NCI-H2029 (cell line): Measurements from ENCODE around the gene PODNL1.
"Not testable (repeated sequence)": the region's sequence is repeated elsewhere in the genome, so short reads cannot be mapped to it uniquely, and the experiment has no call there.

ENCODE experiments used
- DNase-seq: peaks from one replicate; lab custom pipeline; 2025; lab: John Stamatoyannopoulos, UW

Gene PODNL1

GRCh38 chr19:13973479-13973878, 35.3 kb upstream of the PODNL1 start:
- not testable (repeated sequence) for DNase-seq

DNA sequence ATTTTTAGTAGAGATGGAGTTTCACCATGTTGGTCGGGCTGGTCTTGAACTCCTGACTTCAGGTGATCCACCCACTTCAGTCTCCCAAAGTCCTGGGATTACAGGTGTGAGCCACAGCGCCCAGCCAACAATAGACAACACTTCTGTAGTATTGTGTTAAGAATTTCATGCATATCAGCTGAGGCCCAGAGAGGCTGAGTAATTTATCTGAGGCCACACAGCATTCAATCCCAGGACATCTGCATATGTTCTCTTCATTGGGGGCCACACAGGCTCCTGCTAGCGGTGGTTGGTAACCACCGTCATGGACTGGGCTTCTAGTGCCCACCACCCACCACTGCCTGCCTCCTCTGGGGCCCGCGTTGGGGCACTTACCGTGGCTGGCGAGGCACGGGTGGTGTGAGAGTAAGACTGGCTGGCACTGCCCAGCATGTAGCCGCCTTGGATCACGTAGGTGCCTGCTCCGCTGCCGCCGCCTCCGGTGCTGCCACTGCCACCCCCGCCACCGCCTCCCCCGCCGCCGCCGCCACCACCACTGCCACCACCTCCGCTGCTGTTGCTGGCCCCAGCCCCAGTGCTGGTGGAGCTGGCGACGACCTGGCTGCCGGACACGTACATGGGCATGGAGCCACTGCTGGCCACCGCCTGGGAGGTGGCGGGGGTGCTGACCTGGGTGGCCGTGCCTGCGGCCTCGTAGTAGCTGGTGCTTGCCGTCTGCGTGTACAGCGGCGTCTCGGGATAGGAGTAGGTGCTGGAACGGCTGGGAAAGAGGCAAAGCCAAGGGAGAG, 34.3 kb upstream of the PODNL1 start:
- DNase-seq, result no peak

DNA sequence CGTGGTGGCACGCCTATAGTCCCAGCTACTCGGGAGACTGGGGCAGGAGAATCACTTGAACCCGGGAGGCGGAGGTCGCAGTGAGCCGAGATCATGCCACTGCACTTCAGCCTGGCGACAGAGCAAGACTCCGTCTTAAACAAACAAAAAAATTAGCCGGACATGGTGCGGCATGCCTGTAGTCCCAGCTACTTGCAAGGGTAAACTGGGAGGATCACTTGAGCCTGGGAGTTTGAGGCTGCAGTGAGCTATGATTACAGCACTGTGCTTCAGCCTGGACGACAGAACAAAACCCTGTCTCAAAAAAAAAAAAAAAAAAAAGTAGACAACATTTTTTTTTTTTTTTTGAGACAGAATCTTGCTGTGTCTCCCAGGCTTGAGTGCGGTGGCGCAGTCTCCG, 33.7 kb upstream of the PODNL1 start:
- not testable (repeated sequence) for DNase-seq

- DNase-seq, result no peak
Observed at GRCh38 chr19:13969897-13970296, 31.7 kb upstream of the PODNL1 start.

DNA sequence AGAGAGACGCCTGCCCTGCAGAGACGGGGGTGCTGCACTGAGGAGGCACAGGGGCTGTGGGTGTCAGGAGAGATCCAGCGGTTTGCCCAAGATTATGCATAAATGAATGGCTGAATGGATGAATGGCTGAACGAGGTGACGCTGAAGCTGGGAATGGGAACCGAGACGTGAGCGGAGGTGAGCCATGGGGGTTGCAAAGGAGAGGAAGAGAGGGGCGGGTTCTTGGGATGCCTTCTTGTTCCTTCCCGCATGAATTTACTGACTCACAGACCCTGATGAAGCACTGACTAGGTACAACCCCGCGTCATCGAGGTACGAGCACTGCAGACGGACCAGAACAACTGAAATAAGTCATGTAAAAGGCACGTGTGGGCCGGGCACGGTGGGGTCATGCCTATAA, 30.8 kb upstream of the PODNL1 start:
- no peak for DNase-seq

DNA sequence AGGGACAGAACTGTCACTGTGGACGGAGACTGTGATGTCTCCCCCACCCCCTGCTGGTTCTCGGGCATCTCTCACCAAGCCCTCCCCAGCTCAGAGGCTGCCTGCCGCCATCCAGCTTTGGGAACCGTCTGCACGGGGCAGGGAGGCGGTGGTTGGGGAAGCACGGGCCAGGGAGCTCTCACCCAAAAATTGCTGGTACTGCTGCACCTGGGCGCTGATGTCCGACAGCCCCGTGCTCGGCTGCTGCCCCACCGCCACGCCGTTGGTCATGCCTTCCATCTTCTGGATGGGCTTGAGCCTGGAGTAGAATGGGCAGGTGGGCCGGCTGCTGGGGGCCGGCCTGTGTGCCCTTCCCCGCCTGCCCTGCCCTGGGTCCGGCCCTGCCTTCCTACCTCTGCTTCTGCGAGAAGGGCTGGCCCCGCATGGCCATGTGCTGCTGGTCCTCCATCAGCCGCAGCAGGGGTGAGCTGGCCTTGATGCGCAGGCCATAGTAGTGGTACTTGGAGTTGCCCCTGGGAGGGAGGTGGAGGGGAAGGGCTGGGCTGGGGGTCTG, 30.2 kb upstream of the PODNL1 start:
- DNase-seq, result no peak

GRCh38 chr19:13967206-13967605, 29.0 kb upstream of the PODNL1 start:
- not testable (repeated sequence) for DNase-seq

GRCh38 chr19:13966684-13967128, 28.5 kb upstream of the PODNL1 start:
- no peak for DNase-seq

DNA sequence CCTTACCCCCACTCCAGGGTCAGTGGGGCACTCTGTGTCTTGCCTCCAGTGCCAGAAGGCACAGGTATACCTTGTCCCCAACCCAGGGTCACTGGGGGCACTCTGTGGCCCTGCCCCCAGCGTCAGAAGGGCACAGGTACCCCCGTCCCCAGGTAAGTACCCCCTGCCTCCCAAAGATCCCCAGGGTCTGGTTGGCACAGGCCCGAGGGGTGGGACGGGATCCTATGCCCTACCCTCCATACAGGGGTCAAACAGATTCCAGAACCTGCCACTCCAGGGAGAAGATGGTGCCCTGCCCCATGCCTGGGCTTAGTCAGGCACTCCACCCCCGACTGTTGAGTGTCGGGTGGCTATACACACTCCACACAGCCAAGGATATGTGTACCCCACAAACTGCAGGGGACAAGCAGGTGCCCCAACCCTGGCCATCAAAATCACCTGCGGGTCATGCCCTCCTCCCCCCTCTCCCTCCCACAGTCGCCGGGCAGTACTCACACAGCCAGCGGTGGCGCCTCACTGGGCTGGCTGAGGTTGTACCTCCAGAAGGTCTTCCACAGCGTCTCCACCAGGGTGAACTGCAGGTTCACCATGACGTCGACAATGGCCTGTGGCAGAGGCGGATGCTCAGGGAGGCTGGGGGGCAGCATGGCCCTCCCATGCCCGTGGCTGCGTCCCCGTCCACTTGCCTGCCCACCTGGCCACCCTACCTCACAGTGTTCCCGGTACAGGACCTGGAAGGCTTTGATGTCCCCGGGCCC, 27.9 kb upstream of the PODNL1 start:
- DNase-seq, result no peak

DNA sequence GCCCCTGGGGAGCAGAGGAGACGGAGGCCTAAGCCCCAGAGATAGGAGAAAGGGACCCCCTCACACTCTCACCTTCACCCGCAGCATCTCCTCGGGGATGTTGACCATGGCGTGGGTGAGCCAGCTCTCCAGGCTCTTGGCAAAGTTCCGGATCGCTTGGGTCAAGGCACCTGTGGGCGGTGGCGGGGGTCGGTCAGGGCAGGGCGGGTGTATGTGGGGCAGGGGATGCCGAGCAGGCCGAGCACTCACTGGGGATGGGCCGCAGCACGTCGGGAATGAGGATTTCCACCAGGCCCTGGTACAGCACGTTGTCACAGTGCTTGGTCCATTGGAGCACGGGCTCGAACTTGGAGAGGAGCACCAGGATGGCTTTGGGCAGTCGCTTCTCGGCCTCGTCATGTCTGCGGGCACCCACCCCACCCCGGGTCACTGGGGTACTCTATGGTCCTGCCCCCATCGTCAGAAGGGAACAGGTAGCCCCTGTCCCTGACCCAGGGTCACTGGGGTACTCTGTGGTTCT, 27.2 kb upstream of the PODNL1 start:
- DNase-seq, result no peak

DNA sequence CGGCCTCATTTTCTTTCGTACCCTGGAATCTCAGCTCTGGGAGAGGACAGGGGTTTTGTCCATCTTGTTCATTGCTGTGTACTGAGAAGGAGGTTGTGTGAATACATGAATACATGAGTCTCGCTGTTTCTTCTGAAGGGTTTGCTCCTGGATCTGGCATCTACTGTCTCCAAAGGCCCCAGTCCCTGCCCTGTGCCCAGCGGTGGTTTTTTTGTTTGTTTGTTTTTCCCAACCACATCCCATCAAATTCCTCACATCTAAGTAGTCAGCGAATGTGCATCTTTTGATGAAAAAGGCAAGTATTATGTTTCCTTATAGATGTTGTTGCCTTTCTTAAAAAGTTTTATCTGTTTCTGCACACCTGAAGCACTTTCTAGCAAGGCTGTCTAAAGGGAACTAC, 26.6 kb upstream of the PODNL1 start:
- no peak for DNase-seq

GRCh38 chr19:13963603-13964105, 25.4 kb upstream of the PODNL1 start:
- no peak for DNase-seq

GRCh38 chr19:13962699-13963602, 24.7 kb upstream of the PODNL1 start:
- no peak for DNase-seq

GRCh38 chr19:13961826-13962698, 23.8 kb upstream of the PODNL1 start:
- DNase-seq, result no peak

DNA sequence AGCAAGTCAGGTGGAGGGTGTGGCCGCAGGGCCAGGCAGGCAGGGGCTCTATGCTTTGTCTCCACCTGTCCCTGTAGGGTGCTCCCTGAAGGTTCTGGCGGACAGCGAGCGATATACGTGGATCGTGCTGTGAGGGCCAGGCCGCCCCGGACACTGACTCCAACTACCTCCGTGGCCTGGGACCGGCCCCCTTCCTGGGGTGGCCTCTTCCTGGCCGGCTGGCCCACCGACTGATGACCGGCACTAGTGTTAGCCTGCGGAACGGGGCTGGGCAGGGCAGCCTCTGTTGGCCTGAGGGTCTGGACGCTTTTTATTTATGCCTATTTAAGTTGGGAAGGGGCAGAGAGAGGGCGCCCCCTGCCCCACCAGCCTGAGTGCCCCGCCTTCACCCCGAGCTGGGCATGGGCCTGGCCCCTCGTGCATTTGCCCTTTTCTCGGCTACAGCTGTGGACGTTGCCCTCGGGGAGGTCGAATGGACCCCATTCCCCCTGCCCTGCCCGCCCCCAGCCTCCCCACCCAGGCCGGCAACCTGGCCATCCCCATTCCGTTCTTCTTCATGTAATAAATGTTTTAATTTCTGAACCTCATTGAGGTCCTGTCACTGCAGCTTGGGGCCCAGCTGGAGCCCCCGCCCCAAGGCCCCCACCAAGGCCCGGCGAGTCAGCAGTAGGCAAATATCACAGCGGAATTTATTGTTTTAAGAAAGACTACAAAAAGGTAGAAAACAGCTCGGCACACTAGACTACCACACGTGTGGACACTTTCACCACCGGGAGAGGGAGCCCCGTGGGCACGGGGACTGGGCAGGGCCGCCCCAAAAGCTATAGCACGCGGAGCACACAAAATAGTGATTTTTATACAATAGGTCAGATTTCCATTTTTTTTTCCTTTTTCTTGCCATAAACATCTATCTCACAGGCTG, 22.9 kb upstream of the PODNL1 start:
- no peak for DNase-seq

- no peak for DNase-seq
Observed at GRCh38 chr19:13959962-13960862, 22.0 kb upstream of the PODNL1 start.

- DNase-seq, result no peak
Observed at GRCh38 chr19:13959141-13959961, 21.1 kb upstream of the PODNL1 start.
